IMR-90 (cell line): ENCODE results near the gene TRUB2. TPM values are rescaled to one million over a fixed set of nuclear protein-coding genes. Genes with fewer than 3 reads are reported as not detected.
A peak's percentile ranks its signal among the peaks of the same experiment; 100 is the strongest.

Experiments used
- ATAC-seq: fragments of 200-7000 bp; cut with Tn5 transposase; 2 replicates; pipeline ENCODE4 v1.9.1; 2020; ENCODE audit warnings: low read depth, mild to moderate bottlenecking, moderate library complexity
- BruUV-seq: library from RNA; stranded (reverse); fragments of 400-500 nt; replicated peaks from 2 replicates; lab custom pipeline; 2021; lab: Mats Ljungman, UMichigan
- CTCF ChIA-PET: fragments of 300-600 bp; formaldehyde crosslinking; extraction: SDS; loops from one replicate; lab custom pipeline; 2021; ENCODE audit warnings: antibody characterized with exemption; lab: Yijun Ruan, JAX
- POLR2A ChIA-PET: fragments of 300-600 bp; sonication (Branson Sonifier 250); formaldehyde crosslinking; loops from one replicate; lab custom pipeline; 2022; ENCODE audit warnings: antibody characterized with exemption; ENCODE audit not compliant: unreplicated experiment; lab: Charles Lee
- DNase-seq: peaks from one replicate; pipeline ENCODE4 v3.0.0; 2013
- H2AFZ ChIP-seq: replicated peaks from 2 replicates; pipeline ENCODE3; 2013; ENCODE audit warnings: low read length, mild to moderate bottlenecking; ENCODE audit not compliant: poor library complexity
- H2AK5ac ChIP-seq: 2 replicates; pipeline ENCODE4 v1.6.1; 2013; ENCODE audit warnings: low read depth, low read length, inconsistent platforms
- H2AK9ac ChIP-seq: replicated peaks from 2 replicates; pipeline ENCODE3; 2013; ENCODE audit warnings: mild to moderate bottlenecking, low read depth, low read length, moderate library complexity; ENCODE audit not compliant: poor library complexity
- H2BK120ac ChIP-seq: 2 replicates; pipeline ENCODE4 v1.6.1; 2013; ENCODE audit warnings: low read depth, low read length, inconsistent platforms
- H2BK15ac ChIP-seq: 3 replicates; pipeline ENCODE4 v1.6.1; 2013; ENCODE audit warnings: low read depth, low read length, inconsistent platforms
- H2BK20ac ChIP-seq: 2 replicates; pipeline ENCODE4 v1.6.1; 2013; ENCODE audit warnings: low read depth, mild to moderate bottlenecking, inconsistent platforms, low read length, moderate library complexity
- H2BK5ac ChIP-seq: 2 replicates; pipeline ENCODE4 v1.6.1; 2013; ENCODE audit warnings: mild to moderate bottlenecking, low read depth, low read length, inconsistent platforms; ENCODE audit not compliant: poor library complexity, severe bottlenecking
- H3K14ac ChIP-seq: replicated peaks from 2 replicates; pipeline ENCODE4 v1.6.1; 2013; ENCODE audit warnings: low read depth, low read length, inconsistent platforms
- H3K18ac ChIP-seq: 2 replicates; pipeline ENCODE4 v1.6.1; 2013; ENCODE audit warnings: low read depth, low read length, control low read depth
- H3K23ac ChIP-seq: 2 replicates; pipeline ENCODE4 v1.6.1; 2013; ENCODE audit warnings: low read depth, low read length, inconsistent platforms
- H3K27ac ChIP-seq: 2 replicates; pipeline ENCODE4 v1.5.1; 2013; ENCODE audit warnings: mild to moderate bottlenecking, control low read depth, low read length; ENCODE audit not compliant: insufficient read depth
- H3K27me3 ChIP-seq: 2 replicates; pipeline ENCODE4 v1.6.1; 2013; ENCODE audit warnings: low read length; ENCODE audit not compliant: control insufficient read depth, insufficient read depth
- H3K36me3 ChIP-seq: 2 replicates; pipeline ENCODE4 v1.6.1; 2013; ENCODE audit warnings: low read length, mixed read lengths; ENCODE audit not compliant: control insufficient read depth, insufficient read depth
- H3K4ac ChIP-seq: 2 replicates; pipeline ENCODE4 v1.6.1; 2013; ENCODE audit warnings: low read depth, low read length, inconsistent platforms
- H3K4me1 ChIP-seq: 2 replicates; pipeline ENCODE4 v1.6.1; 2013; ENCODE audit warnings: low read length, mixed read lengths; ENCODE audit not compliant: control insufficient read depth, insufficient read depth
- H3K4me2 ChIP-seq: 2 replicates; pipeline ENCODE4 v1.6.1; 2013; ENCODE audit warnings: low read depth, mild to moderate bottlenecking, control low read depth, low read length, moderate library complexity
- H3K4me3 ChIP-seq: 2 replicates; pipeline ENCODE4 v1.5.1; 2013; ENCODE audit warnings: low read depth, mild to moderate bottlenecking, control low read depth, low read length, moderate library complexity; ENCODE audit not compliant: insufficient read depth
- H3K56ac ChIP-seq: 2 replicates; pipeline ENCODE4 v1.6.1; 2013; ENCODE audit warnings: low read length, inconsistent platforms; ENCODE audit not compliant: insufficient read depth; ENCODE audit errors: extremely low read depth
- H3K79me1 ChIP-seq, 2 experiments: 2 replicates each; pipeline ENCODE4 v1.6.1; 2013; ENCODE audit warnings: low read length in 2 of 2, inconsistent platforms in 1 of 2, low read depth in 1 of 2
- H3K9ac ChIP-seq: 2 replicates; pipeline ENCODE4 v1.6.1; 2013; ENCODE audit warnings: low read depth, low read length, control low read depth
- H3K9me1 ChIP-seq: 2 replicates; pipeline ENCODE4 v1.6.1; 2013; ENCODE audit warnings: low read length, inconsistent platforms; ENCODE audit not compliant: insufficient read depth
- H3K9me3 ChIP-seq: 2 replicates; pipeline ENCODE4 v1.6.1; 2013; ENCODE audit warnings: low read length; ENCODE audit not compliant: control insufficient read depth, insufficient read depth
- H4K20me1 ChIP-seq: 2 replicates; pipeline ENCODE4 v1.6.1; 2013; ENCODE audit warnings: low read length, inconsistent platforms; ENCODE audit not compliant: insufficient read depth
- H4K5ac ChIP-seq: 2 replicates; pipeline ENCODE4 v1.6.1; 2013; ENCODE audit warnings: mild to moderate bottlenecking, low read depth, low read length, control low read depth
- H4K8ac ChIP-seq, 2 experiments: 2 replicates each; pipeline ENCODE4 v1.6.1; 2013; ENCODE audit warnings: low read depth in 2 of 2, low read length in 2 of 2, control low read depth in 1 of 2, inconsistent platforms in 1 of 2
- H4K91ac ChIP-seq: 2 replicates; pipeline ENCODE4 v1.6.1; 2013; ENCODE audit warnings: low read depth, low read length, inconsistent platforms; ENCODE audit not compliant: insufficient read depth
- BHLHE40 ChIP-seq: fragments of 150-350 bp; IDR thresholded peaks from 2 replicates; pipeline ENCODE4 v1.6.1; 2016; ENCODE audit warnings: mild to moderate bottlenecking, low read depth, low read length
- ELK1 ChIP-seq: fragments of 150-350 bp; IDR thresholded peaks from 2 replicates; pipeline ENCODE4 v1.6.1; 2016; ENCODE audit warnings: low read depth, mild to moderate bottlenecking, low read length, moderate library complexity, borderline replicate concordance
- MXI1 ChIP-seq: IDR thresholded peaks from 2 replicates; pipeline ENCODE4 v1.6.1; 2012; ENCODE audit warnings: low read depth, mild to moderate bottlenecking, low read length, moderate library complexity, borderline replicate concordance
- RCOR1 ChIP-seq: IDR thresholded peaks from 2 replicates; pipeline ENCODE4 v1.6.1; 2012; ENCODE audit warnings: mild to moderate bottlenecking, low read length, improper control_type of control experiment; ENCODE audit not compliant: insufficient replicate concordance
- RFX5 ChIP-seq: IDR thresholded peaks from 2 replicates; pipeline ENCODE4 v1.8.0; 2012; ENCODE audit warnings: low read depth, mild to moderate bottlenecking, low read length, moderate library complexity
- SMC3 ChIP-seq: fragments of 150-350 bp; IDR thresholded peaks from 2 replicates; pipeline ENCODE4 v1.6.1; 2016; ENCODE audit warnings: low read depth, mild to moderate bottlenecking, antibody characterized with exemption, low read length, moderate library complexity
- USF2 ChIP-seq: fragments of 150-350 bp; IDR thresholded peaks from 2 replicates; pipeline ENCODE4 v1.6.1; 2017; ENCODE audit warnings: mild to moderate bottlenecking, antibody characterized with exemption, low read length, low read depth
- WGBS, 2 experiments: methylation state at CpG; one replicate each; pipeline versions ENCODE4 v1.1.5 to v1.1.7; 2013; ENCODE audit warnings: missing lambda C conversion rate in 2 of 2; ENCODE audit not compliant: insufficient read length in 1 of 2; ENCODE audit errors: extremely low coverage in 2 of 2; 5-methylcytosine and 5-hydroxymethylcytosine counted together
- dilution Hi-C: fragments of 300-500 bp; cut with HindIII; formaldehyde crosslinking; loops from one replicate; pipeline ENCODE4 v1.14.3; 2018; ENCODE audit warnings: low sequenced_read_pairs; ENCODE audit not compliant: unreplicated experiment
- in situ Hi-C: fragments of 300-500 bp; cut with MboI; formaldehyde crosslinking; loops from 3 replicates; pipeline ENCODE4 v1.14.3; 2019; ENCODE audit warnings: low sequenced_read_pairs, inconsistent platforms, mixed read lengths
- intact Hi-C: fragments of 100-400 bp; cut with micrococcal nuclease; formaldehyde crosslinking; loops from 2 replicates; pipeline ENCODE4 v1.10.0; 2022
- polyA plus RNA-seq, 3 experiments: library from polyadenylated mRNA; depleted of rRNA; stranded (reverse); fragments of >200 nt; gene quantifications; 2 replicates each; pipeline ENCODE4 v1.2.3, GENCODE V29; 2012; ENCODE audit warnings: low replicate concordance in 1 of 3
- total RNA-seq: library from RNA; depleted of rRNA; stranded (reverse); fragments of >200 nt; gene quantifications from 2 replicates; pipeline ENCODE4 v1.2.3, GENCODE V29; 2012
- TF ChIP-seq, protein P1 (sequence below): conservative IDR thresholded peaks from 2 replicates; pipeline ENCODE4 v1.5.1; 2012; ENCODE audit warnings: mild to moderate bottlenecking, low read depth, low read length, improper control_type of control experiment

TRUB2 gene
- total and polyA plus RNA-seq, 2 of the 4 experiments (the other 2 are of a cell fraction), result 18.0 to 21.3 TPM

DNA sequence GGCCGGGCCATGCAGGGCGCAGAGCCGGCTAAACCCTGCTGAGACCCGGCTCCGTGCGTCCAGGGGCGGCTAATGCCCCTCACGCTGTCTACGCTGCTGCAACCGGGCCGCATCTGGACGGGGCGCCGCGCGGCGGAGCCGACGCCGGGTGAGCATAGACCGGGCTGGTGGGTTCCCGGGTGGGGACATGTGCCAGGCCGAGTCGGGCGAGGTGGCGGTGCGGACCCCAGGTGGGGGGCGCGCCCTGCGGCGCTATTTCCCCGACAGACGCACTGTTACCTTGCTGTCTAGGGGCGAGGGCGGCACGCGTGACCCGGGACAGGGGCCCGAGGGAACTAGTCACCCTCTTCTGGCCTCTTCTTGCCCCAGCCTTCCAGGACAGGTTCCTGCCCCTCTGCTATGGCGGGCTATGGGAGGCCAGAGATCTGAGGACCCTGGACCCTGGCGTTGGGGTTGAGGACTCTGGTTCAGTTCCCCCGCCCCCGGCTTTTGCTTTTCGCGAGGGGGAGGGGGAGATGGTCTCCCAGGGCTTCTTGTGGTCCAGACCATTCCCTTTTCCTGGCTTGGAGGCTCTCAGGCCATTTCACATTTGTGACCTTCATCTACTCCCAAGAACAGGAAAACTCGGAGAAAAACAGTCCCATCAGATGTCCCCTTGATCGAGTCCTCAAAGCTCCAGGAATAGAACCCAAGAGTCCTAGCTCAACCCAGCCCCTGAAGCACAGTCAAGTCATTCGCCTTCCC is 18.6 kb upstream of the TRUB2 start:
- no TSS peak for BruUV-seq
- Histone ChIP-seq H3K9ac (peak overlapping the region; percentile 55), H2BK5ac (no peak overlapping the region), H3K9me1 (peaks cover 12% of the 10 kb centered on the region), H3K27me3 (no peaks in the 10 kb centered on the region), H3K23ac (peak overlapping the region; percentile 74), H3K79me1 (peaks cover 0 to 29% of the 10 kb centered on the region in 2 experiments; a peak in 3 of 4 replicates), H3K4me1 (peaks cover 4% of the 10 kb centered on the region; the same call in 1 of the 2 replicates), H4K5ac (no peak overlapping the region), H3K4ac (peak overlapping the region; percentile 58), H3K4me3 (peak overlapping the region; percentile 94), H2AK9ac (peak overlapping the region; percentile 87), H3K27ac (peak overlapping the region; percentile 15; the same call in 1 of the 2 replicates), H3K4me2 (peak overlapping the region; percentile 84), H4K91ac (peak overlapping the region; percentile 49; the same call in 1 of the 2 replicates), H2AK5ac (peak overlapping the region; percentile 51), H3K14ac (peak overlapping the region; percentile 72), H2AFZ (peak overlapping the region; percentile 95), H2BK20ac (no peak overlapping the region), H3K9me3 (no peaks in the 10 kb centered on the region), H2BK120ac (peak overlapping the region; percentile 8; the same call in 1 of the 2 replicates), H3K18ac (no peak overlapping the region), H3K36me3 (peaks cover 16% of the 10 kb centered on the region), H2BK15ac (no peak overlapping the region), H4K20me1 (peaks cover 3% of the 10 kb centered on the region; the same call in 1 of the 2 replicates), H3K56ac (peak overlapping the region; percentile 34; the same call in 1 of the 2 replicates), H4K8ac (peak overlapping the region in 1 of 2 experiments; percentile 56; a peak in 1 of 4 replicates)
- dilution Hi-C loops (no loop called here), intact Hi-C loops (loop anchor here (1.0 kb wide), 1 partner anchor 46 kb away; no protein-coding TSS in a partner anchor), in situ Hi-C loops (no loop called here)
- ATAC-seq, result peak; percentile 72
- TF ChIP-seq BHLHE40 (0 out of 2 replicates have a peak, but pooled peaks have one; percentile 16), RFX5 (no peak), ELK1 (no peak), RCOR1 (no peak), SMC3 (no peak), USF2 (no peak), MXI1 (no peak)
- TF ChIP-seq, protein P1, sequence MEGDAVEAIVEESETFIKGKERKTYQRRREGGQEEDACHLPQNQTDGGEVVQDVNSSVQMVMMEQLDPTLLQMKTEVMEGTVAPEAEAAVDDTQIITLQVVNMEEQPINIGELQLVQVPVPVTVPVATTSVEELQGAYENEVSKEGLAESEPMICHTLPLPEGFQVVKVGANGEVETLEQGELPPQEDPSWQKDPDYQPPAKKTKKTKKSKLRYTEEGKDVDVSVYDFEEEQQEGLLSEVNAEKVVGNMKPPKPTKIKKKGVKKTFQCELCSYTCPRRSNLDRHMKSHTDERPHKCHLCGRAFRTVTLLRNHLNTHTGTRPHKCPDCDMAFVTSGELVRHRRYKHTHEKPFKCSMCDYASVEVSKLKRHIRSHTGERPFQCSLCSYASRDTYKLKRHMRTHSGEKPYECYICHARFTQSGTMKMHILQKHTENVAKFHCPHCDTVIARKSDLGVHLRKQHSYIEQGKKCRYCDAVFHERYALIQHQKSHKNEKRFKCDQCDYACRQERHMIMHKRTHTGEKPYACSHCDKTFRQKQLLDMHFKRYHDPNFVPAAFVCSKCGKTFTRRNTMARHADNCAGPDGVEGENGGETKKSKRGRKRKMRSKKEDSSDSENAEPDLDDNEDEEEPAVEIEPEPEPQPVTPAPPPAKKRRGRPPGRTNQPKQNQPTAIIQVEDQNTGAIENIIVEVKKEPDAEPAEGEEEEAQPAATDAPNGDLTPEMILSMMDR, result no peak
- ChIA-PET POLR2A (no interaction called here), CTCF (interaction anchor here (0.6 to 1.3 kb wide), 11 partner anchors 14 to 63 kb away, joined by 3 to 7 read pairs (median 3); no protein-coding TSS in a partner anchor)
- DNase-seq, result no peak
- 6% methylated on average over 25 of the region's 48 CpGs; no CpG with 5 or more reads in 1 of the 2 experiments for WGBS, 2 experiments
